GM19455 (cell line): ENCODE data around the gene CDH12.

ENCODE experiments used
- ATAC-seq: cut with Tn5 transposase; IDR thresholded peaks from one replicate; pipeline ENCODE4 v1.9.1; 2021; ENCODE audit not compliant: unreplicated experiment

Gene CDH12

DNA sequence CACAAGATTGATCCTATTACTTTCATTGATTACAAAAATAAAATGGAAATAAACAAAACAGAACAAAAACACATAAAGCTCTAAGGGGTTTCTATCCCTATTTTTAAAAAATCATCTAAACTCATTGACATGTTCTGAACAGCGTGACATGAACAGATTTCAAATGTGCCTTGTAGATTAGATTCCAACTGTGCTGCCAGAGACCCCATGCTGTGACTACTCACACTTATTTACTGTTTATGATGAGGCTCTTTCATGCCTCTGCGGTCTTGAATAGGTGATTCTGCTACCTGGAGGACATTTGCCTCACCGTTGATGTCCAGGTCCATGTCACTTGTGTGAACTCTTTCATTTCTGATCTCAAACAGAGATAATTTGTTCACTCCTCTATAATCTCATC lies 990.2 kb downstream of the CDH12 start:
- no peak for ATAC-seq

DNA sequence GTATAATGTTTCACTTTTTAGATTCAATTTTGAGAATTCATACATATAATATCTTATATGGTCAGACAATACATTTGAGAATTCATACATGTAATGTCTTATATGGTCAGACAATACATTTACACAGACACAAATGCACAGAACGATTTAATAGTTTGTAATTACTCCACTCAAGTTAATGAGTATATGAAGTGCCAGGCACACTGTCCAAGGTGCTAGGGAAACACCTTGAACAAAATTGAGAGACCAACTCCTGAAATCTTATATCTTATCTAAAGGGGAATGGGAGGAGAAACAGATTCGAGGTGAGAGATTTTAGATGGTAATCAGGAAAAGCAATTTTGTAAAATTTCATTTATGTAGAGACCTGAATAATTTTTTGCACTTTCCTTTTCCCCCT lies 994.7 kb downstream of the CDH12 start:
- no peak for ATAC-seq

DNA sequence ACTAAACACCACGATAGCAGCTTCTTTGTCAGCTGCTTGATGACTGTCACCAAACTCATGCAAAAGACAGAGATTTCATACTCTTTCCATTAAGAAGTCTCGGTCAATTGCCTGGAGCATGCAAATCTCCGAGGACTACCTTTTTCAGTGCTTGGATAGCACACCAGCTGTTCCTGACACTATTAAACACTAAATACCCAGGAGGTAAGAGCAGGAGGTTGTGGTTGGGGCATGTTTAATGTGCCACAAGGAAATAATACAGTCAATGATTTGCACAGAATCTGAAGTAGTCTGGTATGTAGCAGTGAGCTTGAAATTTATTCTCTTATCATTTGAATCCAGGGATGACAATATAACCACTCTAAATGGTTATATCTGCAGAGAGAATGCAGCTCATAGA lies 996.2 kb downstream of the CDH12 start:
- ATAC-seq = no peak

DNA sequence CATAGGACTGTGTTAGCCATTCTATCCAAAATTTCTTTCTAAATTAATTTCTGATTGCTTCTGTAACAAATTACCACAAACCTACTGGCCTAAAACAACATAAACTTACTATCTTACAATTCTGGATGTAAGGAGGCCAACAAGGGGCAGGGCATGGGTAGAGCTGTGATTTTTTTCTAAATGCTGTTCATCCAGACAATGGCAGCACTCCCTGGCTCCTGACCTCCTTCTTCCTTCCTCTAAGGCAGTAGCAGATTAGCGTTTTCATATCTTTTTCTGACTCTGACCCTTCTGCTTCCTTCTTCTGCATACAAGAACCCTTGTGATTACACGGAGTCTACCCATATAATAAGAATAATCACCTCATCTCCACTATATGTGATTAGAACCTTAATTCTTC lies 1005.8 kb downstream of the CDH12 start:
- no peak for ATAC-seq

DNA sequence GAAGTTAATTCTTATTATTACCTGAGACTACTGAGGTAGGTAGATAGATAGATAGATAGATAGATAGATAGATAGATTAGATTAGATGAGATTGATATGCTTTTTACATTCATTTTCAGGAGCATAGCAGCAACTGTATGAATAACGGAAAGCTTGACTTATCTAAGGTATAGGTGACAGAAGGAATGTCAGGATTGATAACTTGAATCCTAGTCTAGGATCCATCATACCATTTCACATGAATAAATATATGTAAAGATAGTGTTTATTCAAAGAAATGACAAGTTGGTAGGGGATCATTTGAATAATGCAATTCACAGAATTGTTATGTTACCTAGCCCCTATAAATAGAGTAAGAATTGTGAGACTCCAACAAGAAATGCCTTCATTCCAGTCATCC lies 1008.2 kb downstream of the CDH12 start:
- no peak for ATAC-seq

DNA sequence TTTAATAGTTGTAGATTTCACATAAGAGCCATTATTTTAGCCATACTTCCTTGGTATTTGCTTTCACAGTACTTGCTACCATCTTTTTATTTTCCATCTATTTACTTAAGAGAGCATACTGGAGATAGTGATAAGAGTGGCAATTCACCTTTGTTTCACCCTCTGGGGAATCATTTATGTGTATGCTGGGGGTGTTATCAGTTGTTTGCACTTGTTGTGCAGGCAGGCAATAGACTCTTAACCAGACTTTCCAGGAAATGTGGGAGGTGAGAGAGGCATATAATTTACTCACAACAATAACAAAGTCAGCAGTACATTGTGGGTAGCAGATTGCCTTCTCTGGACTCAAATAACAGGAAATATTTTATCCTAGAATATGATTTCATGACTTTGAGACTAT lies 1018.3 kb downstream of the CDH12 start:
- no peak for ATAC-seq

DNA sequence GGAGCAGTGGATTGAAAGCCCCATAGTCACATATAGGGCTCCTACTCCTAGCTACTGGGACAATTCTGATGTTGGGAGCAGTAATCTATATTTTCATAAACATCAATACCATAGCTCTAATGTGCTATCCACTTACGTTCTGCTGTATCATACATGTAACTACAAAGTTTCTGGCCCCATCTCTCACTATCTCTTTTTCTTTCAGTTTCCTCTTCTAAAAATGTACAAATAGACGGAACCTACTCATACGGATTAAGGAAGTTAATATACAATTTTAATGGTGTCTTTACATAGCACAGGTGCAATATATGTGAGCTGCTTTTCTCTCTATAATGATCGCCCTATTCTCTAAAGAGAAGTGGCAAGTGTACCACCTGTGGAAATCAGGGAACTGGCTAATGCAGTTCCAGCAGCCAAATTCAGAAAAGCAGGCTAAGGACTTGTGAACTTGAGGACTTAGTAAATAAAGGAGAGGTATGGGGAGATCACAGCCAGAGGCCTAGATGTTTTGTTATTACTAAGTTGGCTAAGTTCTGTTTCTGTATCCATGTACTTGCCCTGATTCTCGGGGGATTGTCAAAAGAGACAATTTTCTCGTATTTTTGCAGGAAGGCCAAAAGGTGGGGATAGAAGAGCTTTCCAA lies 1021.9 kb downstream of the CDH12 start:
- ATAC-seq = peak; percentile 73

DNA sequence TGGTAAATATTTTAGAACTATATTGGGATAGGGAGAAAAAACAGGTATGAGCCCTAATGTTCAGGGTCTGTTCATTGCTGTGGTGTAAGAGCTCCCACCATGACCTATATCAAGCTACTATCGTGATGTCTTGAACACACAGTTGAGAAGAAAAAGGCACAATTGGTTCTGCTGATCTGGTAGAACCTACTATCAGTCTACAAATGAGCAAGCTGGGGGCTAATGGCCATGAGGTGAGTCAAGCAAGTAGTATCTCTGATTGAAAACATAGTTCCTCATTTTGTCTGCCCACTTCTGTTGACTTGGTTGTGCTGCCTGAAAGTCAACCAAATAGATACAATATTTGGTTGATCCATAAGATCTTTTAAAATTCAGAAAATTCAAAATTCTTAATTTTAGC lies 1026.3 kb downstream of the CDH12 start:
- no peak for ATAC-seq

DNA sequence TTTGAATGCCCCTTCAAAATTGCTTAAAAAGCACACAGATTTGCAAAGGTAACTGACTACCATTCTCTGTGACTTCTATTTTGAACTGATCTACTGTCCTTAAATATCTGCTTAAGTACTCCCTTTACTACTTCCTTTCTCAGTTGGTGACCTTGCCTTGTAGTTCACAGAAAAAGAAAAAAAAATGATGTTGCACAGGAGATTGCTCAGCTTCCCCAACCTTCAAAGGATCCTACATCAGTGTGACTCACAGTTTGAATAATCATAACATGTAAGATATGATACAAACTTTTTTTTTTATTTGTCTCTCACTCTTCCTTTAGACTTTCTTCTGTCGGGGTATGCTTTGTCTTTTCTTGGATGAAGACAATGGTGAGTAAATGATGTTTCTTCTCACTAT lies 1029.6 kb downstream of the CDH12 start:
- no peak for ATAC-seq

DNA sequence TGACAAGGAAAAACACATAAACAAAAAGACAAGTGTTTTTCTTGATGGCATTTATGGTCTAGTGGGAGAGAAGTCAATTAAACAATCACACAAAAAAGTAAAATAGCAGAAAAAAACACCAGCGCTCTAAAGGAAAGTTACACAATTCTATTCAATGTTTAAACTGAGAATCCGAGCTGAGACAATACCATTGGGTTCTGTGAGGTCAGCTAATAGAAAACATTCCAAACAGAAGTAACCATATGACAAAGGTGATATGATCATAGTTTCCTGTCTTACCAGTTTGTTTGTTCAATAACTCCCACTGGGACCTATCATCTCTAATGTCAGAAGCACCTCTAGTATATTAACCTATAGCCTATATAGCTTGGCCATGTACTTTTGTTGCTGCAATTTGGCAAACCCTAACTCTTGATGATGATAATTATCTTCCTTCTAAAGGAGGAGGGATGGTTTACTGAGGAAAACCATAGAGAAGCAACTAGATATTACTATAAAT lies 1030.0 kb downstream of the CDH12 start:
- ATAC-seq = no peak

DNA sequence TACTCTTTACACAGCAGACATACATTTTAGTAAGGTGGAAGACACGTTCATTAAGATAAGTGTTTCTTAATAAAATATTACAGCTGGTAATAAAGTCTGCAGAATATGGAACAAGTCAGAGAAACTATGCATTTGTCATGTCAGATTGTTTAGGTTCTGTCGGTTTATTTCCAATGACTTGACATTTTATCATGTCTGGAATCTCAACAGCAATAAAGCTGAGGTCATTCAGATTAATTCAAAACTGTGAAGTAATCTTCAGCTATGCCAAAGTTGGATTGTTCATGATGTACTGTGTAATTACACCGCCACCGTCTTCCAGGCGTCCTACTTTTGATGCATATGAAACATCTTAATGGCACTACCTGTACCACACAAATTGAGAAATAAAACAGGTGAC lies 1032.6 kb downstream of the CDH12 start:
- no peak for ATAC-seq

DNA sequence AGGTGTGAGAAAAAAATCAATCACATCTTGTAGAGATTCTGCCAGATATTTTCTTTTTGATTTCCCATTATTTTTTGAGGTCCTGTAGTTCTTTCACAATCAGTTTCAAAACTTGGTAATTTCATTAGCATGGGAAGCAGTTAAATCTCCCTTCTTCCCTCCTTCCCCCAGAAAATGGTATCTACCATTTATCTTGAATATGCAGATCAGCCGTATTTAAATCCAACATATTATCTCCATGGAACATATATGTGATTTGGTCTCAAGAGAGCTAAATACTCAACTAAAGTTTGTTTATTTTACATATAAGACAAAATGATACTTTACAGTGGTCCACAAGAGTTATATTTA lies 1034.8 kb downstream of the CDH12 start:
- ATAC-seq = no peak

DNA sequence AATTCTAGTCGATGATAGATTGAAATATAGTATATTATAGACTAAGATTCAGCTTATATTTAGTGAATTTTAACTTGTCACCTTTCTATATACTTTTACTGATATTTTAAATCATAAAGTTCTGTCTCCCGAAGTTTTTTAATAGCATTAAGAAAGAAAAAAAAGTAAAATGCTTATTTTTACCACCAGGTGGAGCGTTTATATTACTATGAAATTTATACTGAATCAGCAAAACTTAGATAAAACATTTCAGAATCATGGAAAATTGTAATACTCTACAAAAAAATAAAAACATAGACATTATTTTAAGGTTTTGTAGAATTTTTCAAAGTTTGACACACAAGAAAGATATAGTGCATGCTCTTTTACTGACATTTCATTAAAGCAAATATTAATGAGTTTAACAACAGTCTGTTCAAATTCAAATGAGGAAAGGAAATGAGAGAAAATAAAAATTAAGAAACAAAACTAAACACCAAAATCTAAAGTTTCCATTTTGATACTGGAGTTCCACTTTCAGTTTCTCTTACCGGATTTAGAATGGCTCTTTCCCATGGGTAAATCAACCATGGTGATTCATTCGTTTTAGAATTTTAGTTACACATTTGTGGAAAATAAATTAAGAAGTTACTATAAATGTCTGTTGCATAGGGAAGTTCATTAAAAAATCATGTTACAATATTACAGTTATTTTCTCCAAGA lies 1035.3 kb downstream of the CDH12 start:
- no peak for ATAC-seq

DNA sequence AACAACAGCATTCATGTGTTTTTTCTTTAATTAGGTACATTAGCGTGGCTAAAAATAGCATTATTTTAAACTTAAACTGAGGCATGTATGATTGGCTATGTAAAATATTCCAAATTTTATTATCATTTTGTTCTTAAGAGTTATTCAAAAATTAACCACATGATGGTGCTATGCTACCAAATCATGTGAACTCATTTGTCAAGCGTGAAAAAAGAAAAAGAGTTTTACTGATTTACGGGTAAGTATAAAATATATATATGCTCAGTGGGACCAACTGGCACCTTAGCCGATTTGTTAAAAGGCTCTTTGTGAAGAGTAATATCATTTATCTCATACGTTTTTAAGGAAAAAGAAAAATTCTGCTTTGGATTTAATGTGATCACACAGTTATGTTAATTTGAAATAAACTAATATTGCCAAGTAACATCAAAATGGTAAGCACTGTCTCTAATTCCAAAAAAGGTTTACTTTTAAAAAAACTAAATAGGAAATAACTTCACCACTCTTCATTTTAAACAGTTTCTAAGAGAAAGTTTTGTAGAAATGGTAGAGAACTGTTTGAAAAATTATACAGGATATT lies 1042.3 kb downstream of the CDH12 start:
- no peak for ATAC-seq

DNA sequence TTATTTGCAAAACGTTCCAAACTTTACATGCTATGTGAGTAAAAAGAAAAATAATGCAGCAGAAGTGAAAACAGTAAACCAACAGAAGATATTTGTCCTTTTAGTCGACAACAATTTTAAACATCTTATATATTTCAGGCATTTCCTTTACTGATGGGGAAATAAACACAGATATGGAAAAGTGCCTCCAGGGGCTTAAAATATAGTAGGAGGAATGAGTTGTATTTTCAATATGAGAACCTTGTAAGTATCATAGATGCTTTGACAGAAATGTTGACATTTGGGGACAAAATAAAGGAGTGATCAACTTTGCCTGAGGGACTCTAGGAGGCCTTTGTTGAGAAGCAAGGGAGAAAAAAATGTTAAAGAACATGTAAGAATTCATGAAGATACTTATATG lies 1043.5 kb downstream of the CDH12 start:
- no peak for ATAC-seq

DNA sequence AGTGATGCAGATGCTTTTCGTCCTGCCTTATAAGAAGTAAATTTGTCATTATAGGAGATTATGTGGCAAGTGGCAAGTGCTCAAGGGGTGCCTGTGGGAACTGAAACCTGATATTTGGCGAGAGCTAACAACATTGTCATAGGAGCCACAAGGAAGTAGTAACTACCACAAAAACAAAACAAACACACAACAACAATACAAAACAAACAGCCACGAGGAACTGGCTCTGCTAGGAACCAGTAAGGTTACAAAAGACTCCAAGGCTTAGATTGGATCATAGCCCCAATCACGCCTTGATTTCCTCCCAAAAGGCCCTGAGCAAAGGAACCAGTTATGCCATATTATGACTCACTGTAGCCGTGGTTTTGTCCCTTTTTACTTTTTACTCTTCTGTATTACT lies 1045.2 kb downstream of the CDH12 start:
- ATAC-seq = no peak

DNA sequence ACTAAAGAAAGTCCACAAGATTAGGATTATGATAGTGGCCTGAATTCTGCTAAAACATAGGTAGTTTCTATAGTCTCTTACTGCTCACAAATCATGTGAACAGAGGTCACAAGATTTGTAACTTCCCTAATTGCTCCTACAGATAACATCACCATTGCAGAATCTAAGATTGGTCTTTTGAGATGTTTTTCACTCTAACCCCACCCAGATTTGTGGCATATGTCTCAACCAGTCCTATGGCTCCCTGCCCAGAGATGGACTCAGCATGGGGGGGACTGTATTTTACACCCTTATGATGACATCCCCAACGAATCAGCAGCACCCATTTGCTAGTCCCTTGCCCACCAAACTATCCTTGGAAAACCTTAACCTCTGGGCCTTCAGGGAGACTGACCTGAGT lies 1046.2 kb downstream of the CDH12 start:
- no peak for ATAC-seq

DNA sequence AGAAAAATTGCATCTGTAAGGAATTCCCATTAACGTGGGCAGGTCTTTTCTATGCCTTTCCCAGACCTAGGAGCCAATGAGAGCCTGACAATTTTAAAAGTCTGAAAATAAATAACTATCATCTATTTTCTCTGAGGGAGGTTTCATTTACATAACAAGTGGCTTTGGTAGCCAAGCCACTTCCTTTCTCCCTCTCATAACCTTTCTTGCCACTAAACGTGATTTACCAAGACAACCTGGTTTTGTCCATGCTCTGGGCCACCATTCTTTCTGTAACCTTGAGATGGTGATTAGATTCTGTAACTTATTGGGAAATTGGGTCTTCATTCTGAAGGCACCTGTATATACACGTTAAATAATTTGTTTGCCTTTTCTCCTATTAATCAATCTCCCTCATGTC lies 1046.9 kb downstream of the CDH12 start:
- ATAC-seq = no peak

DNA sequence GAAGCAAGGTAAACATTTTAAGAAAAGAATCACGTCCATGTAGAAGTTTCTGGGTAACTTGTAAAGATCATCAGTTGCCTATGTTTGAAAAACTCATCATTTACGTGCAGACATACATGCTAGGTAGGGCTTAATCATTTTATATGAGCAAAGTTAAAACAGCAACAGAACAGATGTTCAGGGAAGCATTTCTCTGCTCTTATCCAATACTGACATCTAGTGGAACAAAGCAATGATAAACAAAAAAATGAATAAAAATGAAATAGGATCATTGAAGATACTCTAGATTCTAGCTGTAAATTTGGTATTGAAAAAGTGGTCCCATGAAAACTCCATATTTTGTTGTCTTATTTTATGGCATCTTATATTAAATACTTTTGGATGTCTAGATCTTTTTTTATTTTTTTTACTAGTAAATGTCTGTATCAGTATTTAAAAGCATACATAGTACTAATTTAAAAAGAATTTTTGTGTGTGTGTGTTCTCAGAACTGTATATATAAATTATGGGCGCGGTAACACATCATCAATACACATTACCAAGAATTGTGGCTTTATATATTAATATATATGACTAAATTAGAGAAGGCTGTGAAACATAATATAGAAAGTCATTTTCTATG lies 1050.2 kb downstream of the CDH12 start:
- ATAC-seq = no peak

DNA sequence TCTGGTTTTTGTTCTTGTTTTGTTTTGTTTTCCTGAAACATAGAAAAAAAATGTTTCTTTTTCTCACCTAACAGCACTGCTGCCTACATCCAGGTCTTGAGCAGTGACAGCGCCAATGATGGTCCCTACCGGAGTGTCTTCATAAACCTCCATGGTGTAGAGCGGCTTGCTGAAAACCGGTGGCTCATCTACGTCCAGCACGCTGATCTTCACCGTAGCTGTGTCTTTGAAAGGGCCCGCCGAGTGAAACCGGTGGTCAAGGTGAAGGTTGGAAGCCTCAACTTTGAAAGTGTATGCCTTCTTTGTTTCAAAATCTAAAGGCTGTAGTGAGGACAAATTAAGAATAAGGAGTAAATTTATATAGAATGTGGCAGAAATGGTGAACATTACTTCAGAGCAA lies 1051.0 kb downstream of the CDH12 start:
- no peak for ATAC-seq

DNA sequence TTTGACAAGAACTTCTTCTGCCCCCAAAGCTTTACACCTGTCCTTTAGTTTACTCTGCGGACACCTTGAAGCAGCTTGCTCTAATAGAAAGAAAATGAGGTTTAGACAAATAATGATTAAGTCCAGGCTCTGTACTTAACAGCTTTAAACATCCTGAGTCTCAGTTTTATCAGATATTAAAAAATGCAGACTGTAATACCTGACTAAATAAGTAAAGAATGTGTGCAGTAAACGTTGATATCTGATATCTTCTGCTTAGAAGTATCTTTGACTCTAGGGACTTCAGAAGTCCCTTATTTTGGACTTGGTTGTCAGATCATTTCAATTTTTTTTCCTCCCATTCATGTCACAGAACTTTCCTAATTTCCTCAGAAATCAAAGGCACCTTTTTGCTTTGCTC lies 1060.4 kb downstream of the CDH12 start:
- ATAC-seq = no peak

DNA sequence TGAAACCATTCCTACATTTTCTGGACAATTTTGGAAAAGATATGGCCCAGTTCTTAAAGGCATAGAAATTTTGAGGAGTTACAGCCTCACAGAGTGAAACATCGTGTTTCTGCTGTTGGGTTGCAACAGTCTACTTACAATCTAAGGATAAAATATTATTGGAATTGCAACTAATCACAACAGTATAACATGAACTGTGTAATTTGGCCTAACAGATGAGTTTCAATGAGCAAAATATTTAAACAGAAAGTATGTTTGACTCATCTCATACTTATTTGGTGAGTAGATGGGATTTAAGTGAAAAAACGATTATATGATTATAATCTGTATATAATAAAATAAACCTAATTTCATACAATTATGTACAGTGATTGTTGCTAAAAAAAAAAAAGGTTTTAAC lies 1061.8 kb downstream of the CDH12 start:
- ATAC-seq = no peak
